Spinal cord (tissue), 10 donors: ENCODE results near the gene CEP85. TPM values are rescaled to one million over a fixed set of nuclear protein-coding genes. Genes with fewer than 3 reads are reported as not detected.

Experiments
- DNase-seq, 6 donors: peaks; one replicate each; pipeline versions ENCODE4 v3.0.0 to v3.0.0-alpha.2; 2013 to 2015; ENCODE audit warnings: low spot score in 6 of 6, low read depth in 4 of 6
- H3K27ac ChIP-seq: one replicate; pipeline ENCODE4 v1.5.1; 2013; ENCODE audit warnings: low read depth, low read length, control low read depth
- H3K27me3 ChIP-seq: one replicate; pipeline ENCODE4 v1.6.1; 2013; ENCODE audit warnings: low read length; ENCODE audit not compliant: control insufficient read depth, insufficient read depth
- H3K36me3 ChIP-seq: one replicate; pipeline ENCODE4 v1.6.1; 2013; ENCODE audit warnings: low read length; ENCODE audit not compliant: control insufficient read depth, insufficient read depth
- H3K4me1 ChIP-seq: one replicate; pipeline ENCODE4 v1.6.1; 2013; ENCODE audit warnings: low read length; ENCODE audit not compliant: control insufficient read depth, insufficient read depth
- H3K4me3 ChIP-seq: one replicate; pipeline ENCODE4 v1.5.1; 2013; ENCODE audit warnings: low read depth, low read length, control low read depth
- H3K9me3 ChIP-seq: one replicate; pipeline ENCODE4 v1.6.1; 2013; ENCODE audit warnings: low read length; ENCODE audit not compliant: control insufficient read depth, insufficient read depth
- WGBS: methylation state at CpG from one replicate; pipeline ENCODE4 v1.1.5; 2013; ENCODE audit warnings: missing lambda C conversion rate; ENCODE audit not compliant: insufficient coverage; 5-methylcytosine and 5-hydroxymethylcytosine counted together
- polyA plus RNA-seq, 2 donors: library from polyadenylated mRNA; unstranded; fragments of 120-200 nt; gene quantifications; one replicate each; pipeline ENCODE4 v1.2.1, GENCODE V29; 2013; ENCODE audit not compliant: insufficient read length in 2 of 2
- total RNA-seq, 2 donors: library from RNA; depleted of rRNA in 1 of 2; stranded (reverse); fragments of 120-200 nt in 1 of 2; fragments of >200 nt in 1 of 2; gene quantifications; one replicate each; pipeline versions ENCODE4 v1.2.3 to v1.2.4, GENCODE V29; 2013 to 2014
- donor health status: healthy.

The CEP85 gene
- total and polyA plus RNA-seq, 4 donors = 14.7 to 20.3 (median 16.7) TPM

- H3K36me3 ChIP-seq = peaks cover 39% of the 10 kb centered on the region
Measured at GRCh38 chr1:26254404-26254803, 20.4 kb downstream of the CEP85 start.

GRCh38 chr1:26257222-26257621, 23.2 kb downstream of the CEP85 start:
- 93% methylated on average over 1 of the region's 2 CpGs for WGBS
- H3K9me3 ChIP-seq = no peaks in the 10 kb centered on the region
- H3K4me1 ChIP-seq = no peaks in the 10 kb centered on the region
- no peaks in the 10 kb centered on the region for H3K27me3 ChIP-seq
- H3K4me3 ChIP-seq = no peak overlapping the region
- no peak for DNase-seq
- H3K27ac ChIP-seq = no peak overlapping the region
- peaks cover 51% of the 10 kb centered on the region for H3K36me3 ChIP-seq

More at GRCh38 chr1:26254404-26254803, 20.4 kb downstream of the CEP85 start:
- WGBS = 80% methylated on average over 1 of the region's 3 CpGs
- H3K4me3 ChIP-seq = no peak overlapping the region
- H3K27me3 ChIP-seq = no peaks in the 10 kb centered on the region
- no peaks in the 10 kb centered on the region for H3K4me1 ChIP-seq
- no peaks in the 10 kb centered on the region for H3K9me3 ChIP-seq
- no peak overlapping the region for H3K27ac ChIP-seq
- DNase-seq = no peak

GRCh38 chr1:26259005-26259404, 25.0 kb downstream of the CEP85 start:
- H3K9me3 ChIP-seq = no peaks in the 10 kb centered on the region
- H3K27me3 ChIP-seq = no peaks in the 10 kb centered on the region
- H3K36me3 ChIP-seq = peaks cover 57% of the 10 kb centered on the region
- no peak overlapping the region for H3K4me3 ChIP-seq
- no peaks in the 10 kb centered on the region for H3K4me1 ChIP-seq
- WGBS = 100% methylated on average over 1 of the region's 2 CpGs
- DNase-seq = no peak
- no peak overlapping the region for H3K27ac ChIP-seq

- Histone ChIP-seq H3K27me3 (no peaks in the 10 kb centered on the region), H3K4me1 (no peaks in the 10 kb centered on the region), H3K4me3 (no peak overlapping the region), H3K27ac (no peak overlapping the region), H3K36me3 (peaks cover 57% of the 10 kb centered on the region), H3K9me3 (no peaks in the 10 kb centered on the region)
- no peak for DNase-seq
- 94% methylated on average over 3 of the region's 5 CpGs for WGBS
Measured at GRCh38 chr1:26259578-26259977, 25.6 kb downstream of the CEP85 start.

GRCh38 chr1:26263212-26263611, 29.2 kb downstream of the CEP85 start:
- Histone ChIP-seq H3K4me1 (no peaks in the 10 kb centered on the region), H3K36me3 (peaks cover 38% of the 10 kb centered on the region), H3K4me3 (no peak overlapping the region), H3K9me3 (no peaks in the 10 kb centered on the region), H3K27ac (no peak overlapping the region), H3K27me3 (no peaks in the 10 kb centered on the region)
- WGBS = 94% methylated on average over 4 of the region's 5 CpGs
- no peak for DNase-seq

GRCh38 chr1:26265405-26265804, 31.4 kb downstream of the CEP85 start:
- Histone ChIP-seq H3K4me1 (no peaks in the 10 kb centered on the region), H3K27me3 (no peaks in the 10 kb centered on the region), H3K4me3 (no peak overlapping the region), H3K27ac (no peak overlapping the region), H3K9me3 (no peaks in the 10 kb centered on the region), H3K36me3 (peaks cover 35% of the 10 kb centered on the region)
- no CpG with 5 or more reads among the region's 1 CpG for WGBS
- no peak for DNase-seq

GRCh38 chr1:26268290-26269197, 34.5 kb downstream of the CEP85 start:
- no peak overlapping the region for H3K27ac ChIP-seq
- H3K27me3 ChIP-seq = no peaks in the 10 kb centered on the region
- no peak for DNase-seq
- 91% methylated on average over 9 of the region's 9 CpGs for WGBS
- H3K36me3 ChIP-seq = peaks cover 27% of the 10 kb centered on the region
- no peaks in the 10 kb centered on the region for H3K4me1 ChIP-seq
- no peak overlapping the region for H3K4me3 ChIP-seq
- H3K9me3 ChIP-seq = no peaks in the 10 kb centered on the region

- H3K4me1 ChIP-seq = no peaks in the 10 kb centered on the region
- peaks cover 27% of the 10 kb centered on the region for H3K36me3 ChIP-seq
- no peak overlapping the region for H3K4me3 ChIP-seq
- WGBS = no CpG with 5 or more reads among the region's 4 CpGs
- DNase-seq = no peak
- H3K9me3 ChIP-seq = no peaks in the 10 kb centered on the region
- no peaks in the 10 kb centered on the region for H3K27me3 ChIP-seq
- H3K27ac ChIP-seq = no peak overlapping the region
Measured at GRCh38 chr1:26269198-26269550, 35.2 kb downstream of the CEP85 start.

GRCh38 chr1:26274801-26275425, 40.9 kb downstream of the CEP85 start:
- H3K9me3 ChIP-seq = no peaks in the 10 kb centered on the region
- H3K4me1 ChIP-seq = peaks cover 28% of the 10 kb centered on the region
- no peaks in the 10 kb centered on the region for H3K27me3 ChIP-seq
- H3K4me3 ChIP-seq = no peak overlapping the region
- no peak for DNase-seq
- H3K27ac ChIP-seq = no peak overlapping the region
- H3K36me3 ChIP-seq = peaks cover 47% of the 10 kb centered on the region
- WGBS = 100% methylated on average over 2 of the region's 11 CpGs
